GM23338 (cell line): Measurements from ENCODE around the gene DGAT2. TPM values are rescaled to one million over a fixed set of nuclear protein-coding genes. Genes with fewer than 3 reads are reported as not detected.

Experiments used
- ATAC-seq: fragments of 200-7000 bp; cut with Tn5 transposase; 3 replicates; pipeline ENCODE4 v1.9.1; 2020
- DNase-seq: peaks from one replicate; pipeline ENCODE4 v3.0.0-alpha.2; 2015; ENCODE audit warnings: low spot score
- H2AFZ ChIP-seq: fragments of 200-600 bp; sonication (generic); 2 replicates; pipeline ENCODE4 v1.8.0; 2016; ENCODE audit warnings: antibody characterized with exemption, mild to moderate bottlenecking, moderate library complexity
- H3F3A ChIP-seq: fragments of 200-600 bp; sonication (generic); replicated peaks from 2 replicates; pipeline ENCODE4 v1.8.0; 2017; ENCODE audit warnings: antibody characterized with exemption, mixed run types, low read depth
- H3K27ac ChIP-seq: fragments of 200-600 bp; sonication (generic); 2 replicates; pipeline ENCODE4 v1.6.1; 2016; ENCODE audit warnings: low read depth
- H3K27me3 ChIP-seq: fragments of 200-600 bp; sonication (generic); 2 replicates; pipeline ENCODE4 v1.8.0; 2016; ENCODE audit warnings: mild to moderate bottlenecking, mixed run types, moderate library complexity; ENCODE audit not compliant: insufficient read depth
- H3K36me3 ChIP-seq: fragments of 200-600 bp; sonication (generic); 2 replicates; pipeline ENCODE4 v1.8.0; 2016; ENCODE audit warnings: mild to moderate bottlenecking; ENCODE audit not compliant: insufficient read depth
- H3K4me1 ChIP-seq: fragments of 200-600 bp; sonication (generic); 2 replicates; pipeline ENCODE4 v1.8.0; 2016; ENCODE audit warnings: mild to moderate bottlenecking, moderate library complexity; ENCODE audit not compliant: insufficient read depth
- H3K4me2 ChIP-seq: fragments of 200-600 bp; sonication (generic); 2 replicates; pipeline ENCODE4 v1.7.1; 2017; ENCODE audit warnings: mixed run types
- H3K4me3 ChIP-seq: fragments of 200-600 bp; sonication (generic); 2 replicates; pipeline ENCODE4 v1.6.1; 2016; ENCODE audit warnings: mixed run types
- H3K79me2 ChIP-seq: fragments of 200-600 bp; sonication (generic); replicated peaks from 2 replicates; pipeline ENCODE4 v1.8.0; 2017; ENCODE audit warnings: mild to moderate bottlenecking; ENCODE audit not compliant: insufficient read depth
- H3K9me2 ChIP-seq: fragments of 200-600 bp; sonication (generic); 2 replicates; pipeline ENCODE4 v1.8.0; 2017; ENCODE audit not compliant: insufficient read depth
- H4K20me1 ChIP-seq: fragments of 200-600 bp; sonication (generic); replicated peaks from 2 replicates; pipeline ENCODE4 v1.8.0; 2017; ENCODE audit warnings: mild to moderate bottlenecking; ENCODE audit not compliant: insufficient read depth
- H3K27ac Mint-ChIP-seq: 2 replicates; pipeline ENCODE4 v1.8.0; 2020; ENCODE audit warnings: inconsistent platforms, mild to moderate bottlenecking, moderate library complexity, mixed read lengths
- H3K27me3 Mint-ChIP-seq: 3 replicates; pipeline ENCODE4 v1.8.0; 2022; ENCODE audit warnings: low read depth, mild to moderate bottlenecking, moderate library complexity, mixed read lengths, inconsistent platforms; ENCODE audit not compliant: insufficient read depth, poor library complexity
- H3K36me3 Mint-ChIP-seq: 3 replicates; pipeline ENCODE4 v1.8.0; 2021; ENCODE audit warnings: low read depth, mild to moderate bottlenecking, inconsistent platforms, moderate library complexity, mixed read lengths
- H3K4me1 Mint-ChIP-seq: 3 replicates; pipeline ENCODE4 v1.8.0; 2020; ENCODE audit warnings: mild to moderate bottlenecking, inconsistent platforms, mixed read lengths
- H3K4me3 Mint-ChIP-seq: 3 replicates; pipeline ENCODE4 v1.8.0; 2021; ENCODE audit warnings: moderate library complexity, mild to moderate bottlenecking, inconsistent platforms, mixed read lengths
- H3K9me3 Mint-ChIP-seq: 3 replicates; pipeline ENCODE4 v1.8.0; 2020; ENCODE audit warnings: moderate library complexity, mild to moderate bottlenecking, inconsistent platforms, mixed read lengths
- CREB1 ChIP-seq: fragments of 250-450 bp; sonication (Bioruptor Pico); IDR thresholded peaks from 2 replicates; pipeline ENCODE4 v1.5.0; 2020; ENCODE audit warnings: low read depth, mild to moderate bottlenecking, moderate library complexity
- EZH2 ChIP-seq: fragments of 200-600 bp; sonication (generic); IDR thresholded peaks from one replicate; pipeline ENCODE4 v1.8.0; 2017; ENCODE audit warnings: antibody characterized with exemption, mild to moderate bottlenecking, low read depth; ENCODE audit not compliant: unreplicated experiment
- JUNB ChIP-seq: IDR thresholded peaks from one replicate; pipeline ENCODE4 v1.6.1; 2016; ENCODE audit warnings: antibody characterized with exemption; ENCODE audit not compliant: unreplicated experiment
- STAT1 ChIP-seq: IDR thresholded peaks from one replicate; pipeline ENCODE4 v1.6.1; 2016; ENCODE audit warnings: antibody characterized with exemption; ENCODE audit not compliant: unreplicated experiment
- ZNF114 ChIP-seq: fragments of 250-450 bp; sonication (Bioruptor Pico); IDR thresholded peaks from 2 replicates; pipeline ENCODE4 v1.5.0; 2020; ENCODE audit warnings: mild to moderate bottlenecking, moderate library complexity
- ZNF331 ChIP-seq: fragments of 250-450 bp; sonication (Bioruptor Pico); IDR thresholded peaks from 2 replicates; pipeline ENCODE4 v1.5.0; 2020; ENCODE audit warnings: low read depth, mild to moderate bottlenecking, moderate library complexity
- polyA plus RNA-seq: library from polyadenylated mRNA; unstranded; fragments of >200 nt; fragmentation: Nextera tagmentation; extraction: Ambion mirVana; gene quantifications from 2 replicates; pipeline ENCODE4 v1.2.1, GENCODE V29; 2016
- total RNA-seq: library from RNA; depleted of rRNA; stranded (reverse); fragments of >200 nt; shearing (Covaris generic); gene quantifications from 2 replicates; pipeline ENCODE4 v1.2.3, GENCODE V29; 2014
- TF ChIP-seq, protein P1 (sequence below): fragments of 250-450 bp; sonication (Bioruptor Pico); IDR thresholded peaks from 2 replicates; pipeline ENCODE4 v1.5.0; 2020; ENCODE audit warnings: mild to moderate bottlenecking, moderate library complexity

DGAT2 gene
- total and polyA plus RNA-seq, 2 experiments from 2014 or later = 1.9 to 2.6 TPM

DNA sequence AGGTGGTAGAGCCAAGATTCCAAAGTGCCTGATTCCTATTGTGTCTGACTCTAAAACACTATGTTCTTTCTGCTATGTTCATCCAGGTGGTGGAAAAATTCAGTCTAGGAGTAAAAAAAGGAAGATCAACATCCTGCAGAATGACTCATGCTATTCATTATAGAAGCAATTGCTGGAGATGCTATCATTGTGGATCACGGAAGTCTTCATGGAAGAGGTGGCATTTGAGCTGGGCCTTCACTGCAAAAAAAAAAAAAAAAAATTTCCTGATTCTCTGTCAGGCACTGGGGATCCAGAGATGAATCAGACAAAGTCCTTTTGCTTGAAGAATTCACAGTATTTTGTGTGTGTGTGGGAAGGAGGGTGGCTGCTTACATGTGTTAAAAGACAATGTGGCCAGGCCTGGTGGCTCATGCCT, 45.1 kb downstream of the DGAT2 start (continued):
- TF ChIP-seq, protein P1, sequence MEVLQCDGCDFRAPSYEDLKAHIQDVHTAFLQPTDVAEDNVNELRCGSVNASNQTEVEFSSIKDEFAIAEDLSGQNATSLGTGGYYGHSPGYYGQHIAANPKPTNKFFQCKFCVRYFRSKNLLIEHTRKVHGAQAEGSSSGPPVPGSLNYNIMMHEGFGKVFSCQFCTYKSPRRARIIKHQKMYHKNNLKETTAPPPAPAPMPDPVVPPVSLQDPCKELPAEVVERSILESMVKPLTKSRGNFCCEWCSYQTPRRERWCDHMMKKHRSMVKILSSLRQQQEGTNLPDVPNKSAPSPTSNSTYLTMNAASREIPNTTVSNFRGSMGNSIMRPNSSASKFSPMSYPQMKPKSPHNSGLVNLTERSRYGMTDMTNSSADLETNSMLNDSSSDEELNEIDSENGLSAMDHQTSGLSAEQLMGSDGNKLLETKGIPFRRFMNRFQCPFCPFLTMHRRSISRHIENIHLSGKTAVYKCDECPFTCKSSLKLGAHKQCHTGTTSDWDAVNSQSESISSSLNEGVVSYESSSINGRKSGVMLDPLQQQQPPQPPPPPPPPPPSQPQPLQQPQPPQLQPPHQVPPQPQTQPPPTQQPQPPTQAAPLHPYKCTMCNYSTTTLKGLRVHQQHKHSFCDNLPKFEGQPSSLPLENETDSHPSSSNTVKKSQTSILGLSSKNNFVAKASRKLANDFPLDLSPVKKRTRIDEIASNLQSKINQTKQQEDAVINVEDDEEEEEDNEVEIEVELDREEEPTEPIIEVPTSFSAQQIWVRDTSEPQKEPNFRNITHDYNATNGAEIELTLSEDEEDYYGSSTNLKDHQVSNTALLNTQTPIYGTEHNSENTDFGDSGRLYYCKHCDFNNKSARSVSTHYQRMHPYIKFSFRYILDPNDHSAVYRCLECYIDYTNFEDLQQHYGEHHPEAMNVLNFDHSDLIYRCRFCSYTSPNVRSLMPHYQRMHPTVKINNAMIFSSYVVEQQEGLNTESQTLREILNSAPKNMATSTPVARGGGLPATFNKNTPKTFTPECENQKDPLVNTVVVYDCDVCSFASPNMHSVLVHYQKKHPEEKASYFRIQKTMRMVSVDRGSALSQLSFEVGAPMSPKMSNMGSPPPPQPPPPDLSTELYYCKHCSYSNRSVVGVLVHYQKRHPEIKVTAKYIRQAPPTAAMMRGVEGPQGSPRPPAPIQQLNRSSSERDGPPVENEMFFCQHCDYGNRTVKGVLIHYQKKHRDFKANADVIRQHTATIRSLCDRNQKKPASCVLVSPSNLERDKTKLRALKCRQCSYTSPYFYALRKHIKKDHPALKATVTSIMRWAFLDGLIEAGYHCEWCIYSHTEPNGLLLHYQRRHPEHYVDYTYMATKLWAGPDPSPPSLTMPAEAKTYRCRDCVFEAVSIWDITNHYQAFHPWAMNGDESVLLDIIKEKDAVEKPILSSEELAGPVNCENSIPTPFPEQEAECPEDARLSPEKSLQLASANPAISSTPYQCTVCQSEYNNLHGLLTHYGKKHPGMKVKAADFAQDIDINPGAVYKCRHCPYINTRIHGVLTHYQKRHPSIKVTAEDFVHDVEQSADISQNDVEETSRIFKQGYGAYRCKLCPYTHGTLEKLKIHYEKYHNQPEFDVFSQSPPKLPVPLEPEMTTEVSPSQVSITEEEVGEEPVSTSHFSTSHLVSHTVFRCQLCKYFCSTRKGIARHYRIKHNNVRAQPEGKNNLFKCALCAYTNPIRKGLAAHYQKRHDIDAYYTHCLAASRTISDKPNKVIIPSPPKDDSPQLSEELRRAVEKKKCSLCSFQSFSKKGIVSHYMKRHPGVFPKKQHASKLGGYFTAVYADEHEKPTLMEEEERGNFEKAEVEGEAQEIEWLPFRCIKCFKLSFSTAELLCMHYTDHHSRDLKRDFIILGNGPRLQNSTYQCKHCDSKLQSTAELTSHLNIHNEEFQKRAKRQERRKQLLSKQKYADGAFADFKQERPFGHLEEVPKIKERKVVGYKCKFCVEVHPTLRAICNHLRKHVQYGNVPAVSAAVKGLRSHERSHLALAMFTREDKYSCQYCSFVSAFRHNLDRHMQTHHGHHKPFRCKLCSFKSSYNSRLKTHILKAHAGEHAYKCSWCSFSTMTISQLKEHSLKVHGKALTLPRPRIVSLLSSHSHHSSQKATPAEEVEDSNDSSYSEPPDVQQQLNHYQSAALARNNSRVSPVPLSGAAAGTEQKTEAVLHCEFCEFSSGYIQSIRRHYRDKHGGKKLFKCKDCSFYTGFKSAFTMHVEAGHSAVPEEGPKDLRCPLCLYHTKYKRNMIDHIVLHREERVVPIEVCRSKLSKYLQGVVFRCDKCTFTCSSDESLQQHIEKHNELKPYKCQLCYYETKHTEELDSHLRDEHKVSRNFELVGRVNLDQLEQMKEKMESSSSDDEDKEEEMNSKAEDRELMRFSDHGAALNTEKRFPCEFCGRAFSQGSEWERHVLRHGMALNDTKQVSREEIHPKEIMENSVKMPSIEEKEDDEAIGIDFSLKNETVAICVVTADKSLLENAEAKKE = no peak
- TF ChIP-seq JUNB (no peak), ZNF331 (CRISPR knock-in tag) (no peak), CREB1 (no peak), ZNF114 (CRISPR knock-in tag) (no peak)

DNA sequence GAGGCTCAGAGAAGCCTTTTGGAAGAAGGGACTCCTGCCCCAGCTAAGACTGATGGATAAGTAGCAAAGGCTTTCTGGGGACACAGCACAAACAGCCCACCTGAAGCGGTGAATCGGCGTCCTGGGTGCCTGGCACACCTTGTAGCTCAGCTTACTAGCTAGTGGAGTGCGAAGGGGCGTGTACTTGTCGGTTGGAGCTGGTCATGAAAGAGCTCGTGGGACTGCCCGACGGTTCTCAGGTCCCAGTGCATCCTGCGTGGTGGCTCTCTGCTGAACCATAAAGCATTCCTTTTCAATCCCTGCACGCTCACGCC, 45.7 kb downstream of the DGAT2 start:
- no peak overlapping the region; the same call in 1 of the 3 replicates for H3K4me3 Mint-ChIP-seq

More for the DNA sequence above, 45.7 kb downstream of the DGAT2 start:
- H3K9me3 Mint-ChIP-seq = no peaks in the 10 kb centered on the region
- Histone ChIP-seq H3K4me1 (peaks cover 17% of the 10 kb centered on the region), H3K27ac (peak overlapping the region; percentile 48; the same call in 1 of the 2 replicates), H3K27me3 (peaks cover 7% of the 10 kb centered on the region; the same call in 1 of the 2 replicates), H3K79me2 (peaks cover 37% of the 10 kb centered on the region), H3F3A (no peaks in the 10 kb centered on the region), H3K9me2 (no peaks in the 10 kb centered on the region), H4K20me1 (no peaks in the 10 kb centered on the region; the same call in none of the 2 replicates), H3K4me3 (peak overlapping the region; percentile 93), H2AFZ (peak overlapping the region; percentile 83), H3K36me3 (no peaks in the 10 kb centered on the region), H3K4me2 (peak overlapping the region; percentile 86)
- TF ChIP-seq STAT1 (no peak), EZH2 (no peak), ZNF331 (CRISPR knock-in tag) (no peak)
- peaks cover 2% of the 10 kb centered on the region for H3K27me3 Mint-ChIP-seq
- peaks cover 16% of the 10 kb centered on the region for H3K4me1 Mint-ChIP-seq
- ATAC-seq (peak; percentile 50), DNase-seq (no peak)
- H3K36me3 Mint-ChIP-seq = no peaks in the 10 kb centered on the region
- peak overlapping the region; percentile 49; the same call in 1 of the 2 replicates for H3K27ac Mint-ChIP-seq
